Measurements from ENCODE around the gene ZNF644. TPM values are rescaled to one million over a fixed set of nuclear protein-coding genes. Genes with fewer than 3 reads are reported as not detected.
"Not testable (repeated sequence)": the region's sequence is repeated elsewhere in the genome, so short reads cannot be mapped to it uniquely, and the experiment has no call there.

Gene ZNF644
- total RNA-seq, 1 donor from 2014 or later = 27.1 TPM

- no peak for ATAC-seq
These were observed 34.9 kb downstream of the ZNF644 start for GRCh38 chr1:90986953-90987352.

- no peak for ATAC-seq
These were observed 44.3 kb downstream of the ZNF644 start for GRCh38 chr1:90977522-90977921.

- ATAC-seq = peak; percentile 42
These were observed 47.7 kb downstream of the ZNF644 start for GRCh38 chr1:90973897-90974798.

- no peak for ATAC-seq
These were observed 51.6 kb downstream of the ZNF644 start for GRCh38 chr1:90970208-90970607.

- no peak for ATAC-seq
These were observed 52.6 kb downstream of the ZNF644 start for GRCh38 chr1:90969241-90969640.

- no peak for ATAC-seq
These were observed 57.3 kb downstream of the ZNF644 start for GRCh38 chr1:90964444-90965035.

GRCh38 chr1:90963651-90964050 is 58.2 kb downstream of the ZNF644 start:
- no peak for ATAC-seq

- ATAC-seq = no peak
These were observed 58.6 kb downstream of the ZNF644 start for GRCh38 chr1:90963236-90963635.

- ATAC-seq = peak; percentile 17
These were observed 62.3 kb downstream of the ZNF644 start for GRCh38 chr1:90959352-90960206.

- ATAC-seq = no peak
These were observed 64.3 kb downstream of the ZNF644 start for GRCh38 chr1:90957497-90957896.

- ATAC-seq = peak; percentile 57
These were observed 66.1 kb downstream of the ZNF644 start for GRCh38 chr1:90955769-90956168.

- no peak for ATAC-seq
These were observed 68.9 kb downstream of the ZNF644 start for GRCh38 chr1:90952906-90953305.

- no peak for ATAC-seq
These were observed 70.8 kb downstream of the ZNF644 start for GRCh38 chr1:90951009-90951408.

- no peak for ATAC-seq
These were observed 73.5 kb downstream of the ZNF644 start for GRCh38 chr1:90948301-90948700.

GRCh38 chr1:90946630-90947029 is 75.2 kb downstream of the ZNF644 start:
- no peak for ATAC-seq

GRCh38 chr1:90945287-90945686 is 76.5 kb downstream of the ZNF644 start:
- ATAC-seq = no peak

- no peak for ATAC-seq
These were observed 77.9 kb downstream of the ZNF644 start for GRCh38 chr1:90943966-90944365.

GRCh38 chr1:90940746-90941145 is 81.1 kb downstream of the ZNF644 start:
- ATAC-seq = no peak

- ATAC-seq = no peak
These were observed 85.1 kb downstream of the ZNF644 start for GRCh38 chr1:90936731-90937130.

GRCh38 chr1:90936061-90936460 is 85.8 kb downstream of the ZNF644 start:
- no peak for ATAC-seq

GRCh38 chr1:90928231-90928630 is 93.6 kb downstream of the ZNF644 start:
- ATAC-seq = not testable (repeated sequence)

- ATAC-seq = not testable (repeated sequence)
These were observed 94.2 kb downstream of the ZNF644 start for GRCh38 chr1:90927674-90928073.

- no peak for ATAC-seq
These were observed 94.9 kb downstream of the ZNF644 start for GRCh38 chr1:90926971-90927370.

Data from esophagus mucosa (tissue), 1 donor.